Neural progenitor cell (in vitro differentiated cells): ENCODE results near the gene TSPAN4. TPM values are rescaled to one million over a fixed set of nuclear protein-coding genes. Genes with fewer than 3 reads are reported as not detected.
A peak's percentile ranks its signal among the peaks of the same experiment; 100 is the strongest.

Experiments
- DNase-seq: peaks from one replicate; pipeline ENCODE4 v3.0.0-alpha.2; 2016; ENCODE audit warnings: low spot score
- H2AFZ ChIP-seq: fragments of 200-600 bp; sonication (generic); replicated peaks from 2 replicates; pipeline ENCODE4 v1.6.1; 2016; ENCODE audit warnings: antibody characterized with exemption
- H3F3A ChIP-seq: fragments of 200-600 bp; sonication (generic); 2 replicates; pipeline ENCODE4 v1.6.1; 2016; ENCODE audit warnings: antibody characterized with exemption, low read depth
- H3K27ac ChIP-seq: fragments of 200-600 bp; sonication (generic); 2 replicates; pipeline ENCODE4 v1.5.1; 2016; ENCODE audit warnings: mild to moderate bottlenecking
- H3K27me3 ChIP-seq: fragments of 200-600 bp; sonication (generic); 2 replicates; pipeline ENCODE4 v1.6.1; 2016; ENCODE audit warnings: mild to moderate bottlenecking, moderate library complexity
- H3K36me3 ChIP-seq: fragments of 200-600 bp; sonication (generic); 2 replicates; pipeline ENCODE4 v1.5.1; 2016
- H3K4me1 ChIP-seq: fragments of 200-600 bp; sonication (generic); 2 replicates; pipeline ENCODE4 v1.6.1; 2016; ENCODE audit warnings: mixed run types
- H3K4me2 ChIP-seq: fragments of 200-600 bp; sonication (generic); 2 replicates; pipeline ENCODE4 v1.6.1; 2016
- H3K4me3 ChIP-seq: fragments of 200-600 bp; sonication (generic); 2 replicates; pipeline ENCODE4 v1.5.1; 2016
- H3K79me2 ChIP-seq: fragments of 200-600 bp; sonication (generic); 2 replicates; pipeline ENCODE4 v1.6.1; 2016; ENCODE audit warnings: low read depth
- H3K9ac ChIP-seq: fragments of 200-600 bp; sonication (generic); 2 replicates; pipeline ENCODE4 v1.6.1; 2016
- H3K9me3 ChIP-seq: fragments of 200-600 bp; sonication (generic); 2 replicates; pipeline ENCODE4 v1.5.1; 2016; ENCODE audit warnings: low read depth
- H4K20me1 ChIP-seq: fragments of 200-600 bp; sonication (generic); 2 replicates; pipeline ENCODE4 v1.6.1; 2016; ENCODE audit warnings: low read depth
- H3K27ac Mint-ChIP-seq: 3 replicates; pipeline ENCODE4 v1.8.0; 2021; ENCODE audit warnings: mixed read lengths
- H3K27me3 Mint-ChIP-seq: 2 replicates; pipeline ENCODE4 v1.8.0; 2022; ENCODE audit warnings: low read depth, mild to moderate bottlenecking, inconsistent platforms, moderate library complexity, mixed read lengths; ENCODE audit not compliant: insufficient read depth
- H3K36me3 Mint-ChIP-seq: 3 replicates; pipeline ENCODE4 v1.8.0; 2021; ENCODE audit warnings: mixed read lengths
- H3K4me1 Mint-ChIP-seq: 3 replicates; pipeline ENCODE4 v1.8.0; 2021; ENCODE audit warnings: mixed read lengths
- H3K4me3 Mint-ChIP-seq: 3 replicates; pipeline ENCODE4 v1.8.0; 2021; ENCODE audit warnings: mild to moderate bottlenecking, moderate library complexity, mixed read lengths
- H3K9me3 Mint-ChIP-seq: 3 replicates; pipeline ENCODE4 v1.8.0; 2020; ENCODE audit warnings: mixed read lengths
- CTCF ChIP-seq: fragments of 200-600 bp; sonication (generic); IDR thresholded peaks from 2 replicates; pipeline ENCODE4 v1.5.1; 2017; ENCODE audit warnings: antibody characterized with exemption, mild to moderate bottlenecking
- EZH2 ChIP-seq: fragments of 200-600 bp; sonication (generic); IDR thresholded peaks from 2 replicates; pipeline ENCODE4 v1.6.1; 2017; ENCODE audit warnings: antibody characterized with exemption, mild to moderate bottlenecking, moderate library complexity
- EZH2phosphoT487 ChIP-seq: fragments of 200-600 bp; sonication (generic); IDR thresholded peaks from 2 replicates; pipeline ENCODE4 v1.6.1; 2017; ENCODE audit warnings: antibody characterized with exemption
- total RNA-seq: library from RNA; depleted of rRNA; stranded (reverse); fragments of >200 nt; gene quantifications from 2 replicates; pipeline ENCODE4 v1.2.3, GENCODE V29; 2015; ENCODE audit warnings: low replicate concordance

The TSPAN4 gene
- total RNA-seq, 1 donor from 2014 or later = 19.6 TPM

GRCh38 chr11:854601-855329, 12.1 kb downstream of the TSPAN4 start:
- no peaks in the 10 kb centered on the region for H3K9me3 Mint-ChIP-seq
- H3K79me2 ChIP-seq = peaks cover 9% of the 10 kb centered on the region
- peaks cover 26% of the 10 kb centered on the region for H3F3A ChIP-seq
- H3K27ac ChIP-seq = peak overlapping the region; percentile 66
- H3K27ac Mint-ChIP-seq = no peak overlapping the region
- TF ChIP-seq CTCF (no peak), EZH2 (no peak), EZH2phosphoT487 (no peak)
- H3K4me3 ChIP-seq = no peak overlapping the region
- H3K27me3 Mint-ChIP-seq = peaks cover 4% of the 10 kb centered on the region
- no peak overlapping the region for H3K9ac ChIP-seq
- H3K36me3 ChIP-seq = no peaks in the 10 kb centered on the region
- peaks cover 67% of the 10 kb centered on the region for H4K20me1 ChIP-seq
- no peak overlapping the region for H3K4me3 Mint-ChIP-seq
- DNase-seq = peak; percentile 80
- no peaks in the 10 kb centered on the region for H3K9me3 ChIP-seq
- peaks cover 43% of the 10 kb centered on the region for H3K4me1 ChIP-seq
- H3K4me1 Mint-ChIP-seq = peaks cover 17% of the 10 kb centered on the region
- H3K27me3 ChIP-seq = peaks cover 15% of the 10 kb centered on the region
- peak overlapping the region; percentile 69 for H3K4me2 ChIP-seq
- H2AFZ ChIP-seq = no peak overlapping the region
- H3K36me3 Mint-ChIP-seq = no peaks in the 10 kb centered on the region

GRCh38 chr11:855330-855674, 12.7 kb downstream of the TSPAN4 start:
- Histone ChIP-seq H3K27ac (no peak overlapping the region), H4K20me1 (peaks cover 68% of the 10 kb centered on the region), H3K9me3 (no peaks in the 10 kb centered on the region), H3K27me3 (peaks cover 10% of the 10 kb centered on the region), H3F3A (peaks cover 24% of the 10 kb centered on the region), H3K79me2 (peaks cover 9% of the 10 kb centered on the region), H2AFZ (no peak overlapping the region), H3K4me3 (no peak overlapping the region), H3K4me1 (peaks cover 40% of the 10 kb centered on the region), H3K4me2 (peak overlapping the region; percentile 69), H3K36me3 (no peaks in the 10 kb centered on the region), H3K9ac (no peak overlapping the region)
- no peak for TF ChIP-seq EZH2phosphoT487
- TF ChIP-seq CTCF = no peak
- TF ChIP-seq EZH2 = no peak
- peak overlapping the region; percentile 60 for H3K4me3 Mint-ChIP-seq
- H3K4me1 Mint-ChIP-seq = peaks cover 17% of the 10 kb centered on the region
- no peaks in the 10 kb centered on the region for H3K36me3 Mint-ChIP-seq
- no peak overlapping the region for H3K27ac Mint-ChIP-seq
- DNase-seq = no peak
- peaks cover 4% of the 10 kb centered on the region for H3K27me3 Mint-ChIP-seq
- H3K9me3 Mint-ChIP-seq = no peaks in the 10 kb centered on the region

GRCh38 chr11:855796-856195, 13.1 kb downstream of the TSPAN4 start:
- no peak overlapping the region for H2AFZ ChIP-seq
- no peak overlapping the region for H3K27ac ChIP-seq
- H3K4me1 ChIP-seq = peaks cover 36% of the 10 kb centered on the region
- peaks cover 5% of the 10 kb centered on the region for H3K27me3 ChIP-seq
- Mint-ChIP-seq H3K4me1 (peaks cover 17% of the 10 kb centered on the region), H3K27ac (no peak overlapping the region), H3K4me3 (no peak overlapping the region), H3K27me3 (peaks cover 4% of the 10 kb centered on the region), H3K36me3 (no peaks in the 10 kb centered on the region), H3K9me3 (no peaks in the 10 kb centered on the region)
- peaks cover 9% of the 10 kb centered on the region for H3K79me2 ChIP-seq
- H3K9me3 ChIP-seq = no peaks in the 10 kb centered on the region
- H3K4me2 ChIP-seq = no peak overlapping the region
- H3K4me3 ChIP-seq = no peak overlapping the region
- H3K9ac ChIP-seq = no peak overlapping the region
- TF ChIP-seq CTCF (no peak), EZH2phosphoT487 (no peak), EZH2 (no peak)
- H3F3A ChIP-seq = peaks cover 19% of the 10 kb centered on the region
- no peak for DNase-seq
- H4K20me1 ChIP-seq = peaks cover 63% of the 10 kb centered on the region
- no peaks in the 10 kb centered on the region for H3K36me3 ChIP-seq
